Stomach (tissue), 9 donors: ENCODE measurements around the gene PAQR5. TPM values are rescaled to one million over a fixed set of nuclear protein-coding genes. Genes with fewer than 3 reads are reported as not detected.

ENCODE experiments used
- DNase-seq, 2 donors: peaks; one replicate each; pipeline versions ENCODE4 v3.0.0 to v3.0.0-alpha.2; 2013 to 2019
- H3K27ac ChIP-seq, 5 donors: fragments of 200-600 bp in 4 of 5; sonication (generic) in 4 of 5; one replicate each; pipeline ENCODE4 v1.5.1; 2013 to 2019; ENCODE audit warnings: mild to moderate bottlenecking in 1 of 5, moderate library complexity in 1 of 5
- H3K27me3 ChIP-seq, 3 donors: fragments of 200-600 bp; sonication (generic); one replicate each; pipeline ENCODE4 v1.5.1; 2017 to 2019; ENCODE audit warnings: mixed run types in 1 of 3
- H3K36me3 ChIP-seq, 4 donors: fragments of 200-600 bp; sonication (generic); 1 replicate in 3 of 4; 2 replicates in 1 of 4; pipeline ENCODE4 v1.5.1; 2016 to 2019
- H3K4me1 ChIP-seq, 4 donors: fragments of 200-600 bp; sonication (generic); one replicate each; pipeline ENCODE4 v1.5.1; 2016 to 2019
- H3K4me3 ChIP-seq, 4 donors: fragments of 200-600 bp; sonication (generic) in 3 of 4; one replicate each; pipeline ENCODE4 v1.5.1; 2016 to 2019; ENCODE audit warnings: mild to moderate bottlenecking in 1 of 4
- H3K9me3 ChIP-seq, 4 donors: fragments of 200-600 bp; sonication (generic); one replicate each; pipeline ENCODE4 v1.5.1; 2016 to 2019
- EP300 ChIP-seq: sonication (generic); formaldehyde crosslinking; IDR thresholded peaks from one replicate; pipeline ENCODE4 v1.6.1; 2017; ENCODE audit warnings: antibody characterized with exemption
- POLR2A ChIP-seq, 4 donors: fragments of 450-650 bp; IDR thresholded peaks; one replicate each; pipeline ENCODE4 v1.6.1; 2016; ENCODE audit warnings: antibody characterized with exemption in 4 of 4, control low read depth in 2 of 4, mild to moderate bottlenecking in 1 of 4, moderate library complexity in 1 of 4
- POLR2AphosphoS5 ChIP-seq, 3 donors: sonication (generic); formaldehyde crosslinking; IDR thresholded peaks; one replicate each; pipeline ENCODE4 v1.6.1; 2016; ENCODE audit warnings: antibody characterized with exemption in 3 of 3
- WGBS, 5 donors: extraction: QIAGEN DNeasy Blood & Tissue Kit in 3 of 5; methylation state at CpG; one replicate each; pipeline versions ENCODE4 v1.1.5 to v1.1.7; 2013 to 2018; 5-methylcytosine and 5-hydroxymethylcytosine counted together
- intact Hi-C: fragments of 100-400 bp; cut with DNase I; formaldehyde crosslinking; loops from one replicate; pipeline ENCODE4 v1.15.1; 2023; ENCODE audit warnings: low total_unique reads
- polyA plus RNA-seq, 3 donors: library from polyadenylated mRNA; stranded (reverse); fragments of 200-250 nt; gene quantifications; one replicate each; pipeline ENCODE4 v1.2.3, GENCODE V29; 2013
- total RNA-seq, 5 donors: library from RNA; depleted of rRNA; stranded (reverse); fragments of >200 nt; gene quantifications; one replicate each; pipeline versions ENCODE4 v1.1.0 to v1.2.3, GENCODE V29; 2014 to 2016
- TF ChIP-seq, protein P1 (sequence below), 7 experiments: fragments of 450-650 bp in 4 of 7; fragments of 200-600 bp in 3 of 7; sonication (generic) in 3 of 7; IDR thresholded peaks; one replicate each; pipeline ENCODE4 v1.5.1; 2016 to 2019; ENCODE audit warnings: antibody characterized with exemption in 7 of 7, control low read depth in 2 of 7, mild to moderate bottlenecking in 1 of 7
- donor health status: healthy with polysubstance abuse.
- donor health status: Bipolar disorder and iron deficiency.
- donor health status: healthy.

The PAQR5 gene
- total and polyA plus RNA-seq, 8 donors = 3.6 to 37.9 (median 7.5) TPM; not detected in 1

- no peak for TF ChIP-seq EP300
- TF ChIP-seq POLR2A (IDR thresholded peaks at IDR 0.05) = no peak
- TF ChIP-seq, protein P1, sequence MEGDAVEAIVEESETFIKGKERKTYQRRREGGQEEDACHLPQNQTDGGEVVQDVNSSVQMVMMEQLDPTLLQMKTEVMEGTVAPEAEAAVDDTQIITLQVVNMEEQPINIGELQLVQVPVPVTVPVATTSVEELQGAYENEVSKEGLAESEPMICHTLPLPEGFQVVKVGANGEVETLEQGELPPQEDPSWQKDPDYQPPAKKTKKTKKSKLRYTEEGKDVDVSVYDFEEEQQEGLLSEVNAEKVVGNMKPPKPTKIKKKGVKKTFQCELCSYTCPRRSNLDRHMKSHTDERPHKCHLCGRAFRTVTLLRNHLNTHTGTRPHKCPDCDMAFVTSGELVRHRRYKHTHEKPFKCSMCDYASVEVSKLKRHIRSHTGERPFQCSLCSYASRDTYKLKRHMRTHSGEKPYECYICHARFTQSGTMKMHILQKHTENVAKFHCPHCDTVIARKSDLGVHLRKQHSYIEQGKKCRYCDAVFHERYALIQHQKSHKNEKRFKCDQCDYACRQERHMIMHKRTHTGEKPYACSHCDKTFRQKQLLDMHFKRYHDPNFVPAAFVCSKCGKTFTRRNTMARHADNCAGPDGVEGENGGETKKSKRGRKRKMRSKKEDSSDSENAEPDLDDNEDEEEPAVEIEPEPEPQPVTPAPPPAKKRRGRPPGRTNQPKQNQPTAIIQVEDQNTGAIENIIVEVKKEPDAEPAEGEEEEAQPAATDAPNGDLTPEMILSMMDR (IDR thresholded peaks at IDR 0.05) = no peak
- TF ChIP-seq POLR2AphosphoS5 (IDR thresholded peaks at IDR 0.05) = no peak
- 48 to 71% (median 63%) methylated on average over 5 of the region's 5 CpGs for WGBS, 5 donors
- Histone ChIP-seq H3K9me3 (no peaks in the 10 kb centered on the region), H3K36me3 (no peaks in the 10 kb centered on the region), H3K27ac (no peak overlapping the region), H3K27me3 (no peaks in the 10 kb centered on the region), H3K4me3 (no peak overlapping the region), H3K4me1 (peaks cover 0 to 8% (median 0%) of the 10 kb centered on the region in 4 donors)
- DNase-seq = peak in 1 of 2 donors; percentile 55
- intact Hi-C loops = no loop called here
Measured at GRCh38 chr15:69317392-69317841, 18.7 kb downstream of the PAQR5 start.

GRCh38 chr15:69318033-69318432 lies 19.3 kb downstream of the PAQR5 start:
- WGBS, 5 donors = 87 to 100% (median 88%) methylated on average over 7 of the region's 7 CpGs
- Histone ChIP-seq H3K27me3 (no peaks in the 10 kb centered on the region), H3K4me3 (no peak overlapping the region), H3K36me3 (no peaks in the 10 kb centered on the region), H3K4me1 (peaks cover 0 to 8% (median 0%) of the 10 kb centered on the region in 4 donors), H3K27ac (no peak overlapping the region), H3K9me3 (no peaks in the 10 kb centered on the region)
- TF ChIP-seq POLR2A (IDR thresholded peaks at IDR 0.05) = no peak
- intact Hi-C loops = no loop called here
- DNase-seq = no peak

GRCh38 chr15:69319384-69320375 lies 21.0 kb downstream of the PAQR5 start:
- intact Hi-C loops = no loop called here
- TF ChIP-seq POLR2AphosphoS5 (IDR thresholded peaks at IDR 0.05) (no peak), POLR2A (IDR thresholded peaks at IDR 0.05) (no peak), EP300 (no peak)
- TF ChIP-seq, protein P1 (IDR thresholded peaks at IDR 0.05) = no peak
- whole genome bisulfite sequencing, 5 donors = 66 to 75% (median 68%) methylated on average over 19 of the region's 19 CpGs
- Histone ChIP-seq H3K36me3 (no peaks in the 10 kb centered on the region), H3K27ac (no peak overlapping the region), H3K27me3 (no peaks in the 10 kb centered on the region), H3K4me3 (no peak overlapping the region), H3K4me1 (no peaks in the 10 kb centered on the region), H3K9me3 (no peaks in the 10 kb centered on the region)
- no peak for DNase-seq

DNA sequence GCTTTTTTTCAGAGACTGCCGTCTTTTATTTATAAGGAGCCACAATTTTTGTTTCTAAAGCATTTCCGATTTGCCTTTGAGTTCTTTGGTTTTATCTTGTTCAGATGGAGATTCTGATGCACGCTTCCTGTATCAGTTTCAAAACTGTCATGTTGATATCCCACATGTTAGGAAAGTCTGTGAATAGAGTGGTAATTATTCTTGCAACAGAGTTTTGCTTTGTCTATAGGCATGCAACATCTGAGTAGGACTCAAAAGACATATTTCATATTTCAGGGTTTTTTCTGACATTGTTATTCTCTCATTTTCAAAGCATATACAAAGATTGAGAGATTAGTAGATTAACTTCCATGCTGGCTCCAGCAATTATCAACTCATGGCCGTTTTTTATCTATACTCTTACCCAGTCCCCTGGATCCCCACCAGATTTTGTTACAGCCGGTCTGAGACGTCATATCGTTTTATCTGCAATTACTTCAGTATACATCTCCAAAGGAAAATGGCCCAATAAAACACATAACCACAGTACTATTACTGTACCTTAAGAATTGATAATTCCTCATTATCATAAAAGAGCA lies 22.4 kb downstream of the PAQR5 start:
- DNase-seq = no peak
- Histone ChIP-seq H3K4me1 (no peaks in the 10 kb centered on the region), H3K4me3 (no peak overlapping the region), H3K27ac (no peak overlapping the region), H3K27me3 (no peaks in the 10 kb centered on the region), H3K9me3 (no peaks in the 10 kb centered on the region), H3K36me3 (no peaks in the 10 kb centered on the region)
- intact Hi-C loops = no loop called here
- no peak for TF ChIP-seq POLR2A (IDR thresholded peaks at IDR 0.05)
- TF ChIP-seq, protein P1 (IDR thresholded peaks at IDR 0.05) = no peak
- TF ChIP-seq POLR2AphosphoS5 (IDR thresholded peaks at IDR 0.05) = no peak
- TF ChIP-seq EP300 = no peak
- 39 to 56% (median 43%) methylated on average over 7 of the region's 7 CpGs for WGBS, 5 donors
